CD4-positive, alpha-beta T cell treated with Interleukin-17A for 4 hours (primary cell): ENCODE measurements around the gene LUC7L.
"Not testable (repeated sequence)": the region's sequence is repeated elsewhere in the genome, so short reads cannot be mapped to it uniquely, and the experiment has no call there.

Experiments used
- DNase-seq: peaks from one replicate; pipeline ENCODE4 v3.0.0-alpha.2; 2020; ENCODE audit warnings: mixed read lengths

LUC7L gene

DNA sequence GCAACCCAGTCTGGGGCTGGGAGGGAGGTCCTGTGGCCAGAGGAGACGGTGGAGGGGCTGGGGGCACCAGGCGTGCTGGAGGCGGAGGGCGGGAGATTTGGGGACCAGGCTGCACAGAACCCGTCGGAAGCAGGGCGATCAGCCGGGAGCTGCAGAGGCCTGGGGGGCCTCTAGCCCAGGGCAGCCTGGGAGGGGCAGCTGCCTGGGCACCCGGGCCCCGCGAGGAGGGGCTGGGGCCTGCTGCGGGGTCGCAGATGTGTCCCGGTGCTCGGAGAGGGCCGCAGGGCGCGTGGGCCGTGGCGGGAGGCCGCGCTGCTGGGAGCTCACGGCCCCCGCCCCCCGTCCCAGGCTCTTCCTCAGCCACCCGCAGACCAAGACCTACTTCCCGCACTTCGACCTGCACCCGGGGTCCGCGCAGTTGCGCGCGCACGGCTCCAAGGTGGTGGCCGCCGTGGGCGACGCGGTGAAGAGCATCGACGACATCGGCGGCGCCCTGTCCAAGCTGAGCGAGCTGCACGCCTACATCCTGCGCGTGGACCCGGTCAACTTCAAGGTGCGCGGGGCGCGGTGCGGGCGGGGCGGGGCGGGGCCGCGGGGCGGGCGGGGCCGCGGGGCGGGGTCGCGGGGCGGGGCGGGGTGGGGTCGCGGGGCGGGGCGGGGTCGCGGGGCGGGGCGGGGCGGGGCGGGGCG is 65.0 kb downstream of the LUC7L start:
- not testable (repeated sequence) for DNase-seq

DNA sequence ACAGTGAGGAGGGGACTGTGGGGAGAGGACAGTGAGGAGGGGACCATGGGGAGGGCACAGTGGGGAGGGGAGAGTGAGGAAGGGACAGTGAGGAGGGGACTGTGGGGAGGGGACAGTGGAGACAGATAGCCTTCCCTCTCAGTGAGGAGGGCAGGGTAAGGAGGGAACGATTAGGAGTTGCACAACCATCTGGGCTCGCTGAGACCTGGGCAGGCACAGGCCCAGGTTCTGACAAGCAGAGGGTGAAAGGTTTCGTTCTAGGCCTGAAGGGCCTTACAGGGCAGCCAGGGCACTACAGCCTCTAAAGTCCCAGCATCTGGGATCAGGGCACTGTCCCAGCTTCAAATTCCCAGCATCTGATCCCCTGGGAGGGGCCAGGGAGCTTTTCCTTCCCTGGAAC is 65.6 kb downstream of the LUC7L start:
- not testable (repeated sequence) for DNase-seq

- not testable (repeated sequence) for DNase-seq
Observed at GRCh38 chr16:163139-163538, 66.1 kb downstream of the LUC7L start.

GRCh38 chr16:162271-162991 is 66.8 kb downstream of the LUC7L start:
- no peak for DNase-seq

DNA sequence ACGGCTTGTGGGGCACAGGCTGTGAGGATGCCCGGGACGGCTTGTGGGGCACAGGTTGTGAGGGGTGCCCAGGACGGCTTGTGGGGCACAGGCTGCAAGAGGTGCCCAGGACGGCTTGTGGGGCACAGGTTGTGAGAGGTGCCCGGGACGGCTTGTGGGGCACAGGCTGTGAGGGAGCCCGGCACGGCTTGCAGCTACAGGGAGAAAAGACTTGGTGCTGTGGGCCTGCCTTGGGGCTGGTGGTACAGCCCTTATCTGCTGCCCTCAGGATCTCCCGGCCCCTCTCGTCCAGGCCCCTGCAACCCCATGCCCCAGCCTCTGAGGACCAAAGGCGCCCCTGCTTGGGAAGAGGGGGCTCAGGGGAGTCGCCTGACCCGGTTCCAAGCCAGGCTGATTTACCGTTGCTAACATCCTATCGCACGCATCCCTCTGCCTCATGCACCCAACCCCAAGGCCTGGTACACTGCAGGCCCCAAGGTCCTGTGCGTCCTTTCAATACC is 68.5 kb downstream of the LUC7L start:
- no peak for DNase-seq

DNA sequence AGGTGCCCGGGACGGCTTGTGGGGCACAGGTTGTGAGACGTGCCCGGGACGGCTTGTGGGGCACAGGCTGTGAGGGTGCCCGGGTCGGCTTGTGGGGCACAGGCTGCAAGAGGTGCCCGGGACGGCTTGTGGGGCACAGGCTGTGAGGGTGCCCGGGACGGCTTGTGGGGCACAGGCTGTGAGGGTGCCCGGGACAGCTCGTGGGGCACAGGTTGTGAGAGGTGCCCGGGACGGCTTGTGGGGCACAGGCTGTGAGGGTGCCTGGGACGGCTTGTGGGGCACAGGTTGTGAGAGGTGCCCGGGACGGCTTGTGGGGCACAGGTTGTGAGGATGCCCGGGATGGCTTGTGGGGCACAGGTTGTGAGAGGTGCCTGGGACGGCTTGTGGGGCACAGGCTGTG is 69.0 kb downstream of the LUC7L start:
- DNase-seq = not testable (repeated sequence)

- no peak for DNase-seq
Observed at GRCh38 chr16:159136-159849, 70.0 kb downstream of the LUC7L start.

GRCh38 chr16:155031-155398 is 74.2 kb downstream of the LUC7L start:
- no peak for DNase-seq

- DNase-seq = peak; percentile 10
Observed at GRCh38 chr16:154217-155030, 74.8 kb downstream of the LUC7L start.

- DNase-seq = not testable (repeated sequence)
Observed at GRCh38 chr16:153550-154216, 75.6 kb downstream of the LUC7L start.

GRCh38 chr16:153129-153521 is 76.1 kb downstream of the LUC7L start:
- not testable (repeated sequence) for DNase-seq

GRCh38 chr16:152141-153128 is 76.8 kb downstream of the LUC7L start, which contains the start of gene HBZ:
TSS of gene HBZ (plus strand) at chr16:152644. CDS start at chr16:152910, 266 bp downstream.
- no peak for DNase-seq

DNA sequence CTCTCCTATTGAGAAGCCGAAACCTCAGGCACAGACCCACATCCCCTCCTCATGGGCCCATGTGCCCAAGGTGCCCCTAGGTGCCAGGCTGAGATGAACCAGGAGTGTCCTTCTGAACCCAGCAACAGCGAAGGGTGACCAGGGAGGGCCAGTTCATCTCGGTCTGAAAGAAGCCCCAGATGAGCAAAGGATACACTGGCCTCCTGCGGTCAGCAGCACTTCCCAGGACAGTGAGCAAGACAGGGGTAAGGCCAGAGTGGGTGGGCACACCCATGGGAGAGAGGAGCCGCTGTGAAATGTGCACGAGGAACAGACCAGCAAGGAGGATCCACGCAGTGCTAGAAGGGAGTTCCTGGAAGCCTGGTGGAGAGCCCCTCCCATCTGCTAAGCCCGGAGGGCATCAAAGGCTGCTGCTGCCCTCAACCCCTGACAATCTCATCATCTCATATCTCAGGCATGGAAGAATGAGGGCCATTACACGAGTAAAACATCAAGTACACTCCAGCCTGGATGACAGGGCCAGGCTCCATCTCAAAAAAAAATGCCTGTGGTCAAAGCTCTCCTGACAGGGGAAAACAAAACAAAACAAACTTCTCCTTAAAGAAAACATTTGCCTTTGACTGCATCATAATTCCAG is 80.1 kb downstream of the LUC7L start:
- no peak for DNase-seq

DNA sequence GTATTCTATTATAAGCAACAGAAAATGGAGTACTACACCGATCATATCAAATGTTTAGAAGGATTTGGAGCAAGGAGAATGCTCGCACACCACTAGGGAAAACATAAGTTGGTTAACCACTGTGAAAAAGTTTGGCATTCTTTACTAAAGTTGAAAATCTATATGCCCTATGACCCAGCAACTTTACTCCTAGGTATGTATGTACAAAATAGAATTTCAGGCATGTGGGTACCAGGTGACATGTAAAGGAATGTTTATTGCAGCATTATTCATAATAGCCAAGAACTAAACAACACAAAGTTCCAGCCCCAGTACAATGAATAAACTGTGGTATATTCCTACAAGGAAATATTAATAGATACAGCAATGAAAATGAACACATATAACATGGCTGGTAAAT is 82.6 kb downstream of the LUC7L start:
- DNase-seq = no peak

- no peak for DNase-seq
Observed at GRCh38 chr16:144797-145252, 84.4 kb downstream of the LUC7L start.

DNA sequence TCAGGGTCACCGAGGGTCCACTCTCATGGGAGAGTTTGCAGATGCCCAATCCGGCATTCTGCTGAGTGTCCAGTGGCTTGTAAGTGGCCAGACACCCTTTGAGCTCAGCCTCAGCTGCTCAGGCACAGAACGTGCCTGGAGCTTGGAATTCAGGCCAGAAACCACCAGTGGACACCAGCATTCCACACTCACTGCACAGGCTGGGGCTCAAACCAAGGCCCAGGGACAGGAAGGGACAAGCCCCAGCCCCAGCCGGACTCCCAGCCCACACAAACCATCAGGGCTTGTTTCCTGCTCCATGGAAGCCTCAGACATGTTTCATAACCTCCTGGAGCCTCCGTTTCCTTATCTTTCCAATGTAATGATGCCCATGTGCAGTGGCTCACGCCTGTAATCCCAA is 85.8 kb downstream of the LUC7L start:
- no peak for DNase-seq

- no peak for DNase-seq
Observed at GRCh38 chr16:143047-143446, 86.2 kb downstream of the LUC7L start.

GRCh38 chr16:142405-142967 is 86.8 kb downstream of the LUC7L start:
- DNase-seq = no peak

DNA sequence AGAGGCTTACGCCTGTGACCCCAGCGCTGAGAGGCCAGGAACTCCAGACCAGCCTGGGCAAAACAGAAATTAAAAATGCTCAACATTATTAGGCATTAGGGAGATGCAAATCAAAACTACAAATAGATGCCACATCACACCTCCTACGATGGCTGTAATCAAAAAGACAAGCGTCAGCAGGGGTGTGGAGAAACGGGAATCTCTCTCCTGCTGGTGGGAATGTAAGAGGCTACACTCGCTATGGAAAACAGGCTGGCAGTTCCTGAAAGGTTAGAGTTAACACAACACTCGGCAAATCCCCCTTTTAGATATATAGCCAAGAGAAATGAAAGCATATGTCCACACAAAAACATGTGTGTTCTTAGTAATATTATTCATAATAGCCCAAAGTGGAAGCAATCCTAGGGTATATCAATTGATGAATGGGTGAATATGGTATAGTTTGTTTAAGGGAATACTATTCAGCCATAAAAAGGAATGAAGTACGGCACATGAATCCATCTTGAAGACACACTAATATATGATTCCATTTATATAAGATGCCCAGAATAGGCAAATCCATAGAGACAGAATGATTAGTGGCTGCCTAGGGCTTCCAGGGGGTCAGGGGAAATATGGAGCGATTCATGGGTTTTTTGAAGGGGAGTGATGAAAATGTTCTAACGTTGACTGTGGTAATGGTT is 88.9 kb downstream of the LUC7L start:
- DNase-seq = no peak
